ENCODE data around the gene ARHGAP40. TPM values are rescaled to one million over a fixed set of nuclear protein-coding genes. Genes with fewer than 3 reads are reported as not detected.

Gene ARHGAP40
- total RNA-seq = not detected

GRCh38 chr20:38601216-38602184 lies at the start of gene ARHGAP40:
TSS of gene ARHGAP40 (plus strand) at chr20:38601809.

GRCh38 chr20:38581013-38581412 lies 20.6 kb upstream of the ARHGAP40 start, which contains the start of gene ADIG:
TSS of gene ADIG (plus strand) at chr20:38581197. CDS start at chr20:38581251, 54 bp downstream.

Other genes with a start within 250 kb of the ARHGAP40 start
- gene SNHG17, start 166.5 kb upstream of the ARHGAP40 start, total RNA-seq = 14.4 TPM
- gene RALGAPB, start 129.0 kb upstream of the ARHGAP40 start, total RNA-seq = 85.1 TPM
- gene ADIG, start 20.6 kb upstream of the ARHGAP40 start, total RNA-seq = not detected
- gene SLC32A1, start 122.7 kb downstream of the ARHGAP40 start, total RNA-seq = 7.2 TPM
- gene ACTR5, start 146.7 kb downstream of the ARHGAP40 start, total RNA-seq = 15.0 TPM
- 11.6 TPM for gene PPP1R16B, start 203.9 kb downstream of the ARHGAP40 start, total RNA-seq